SH-SY5Y (cell line): ENCODE results near the gene AGAP1.

Source experiments
- GATA2 ChIP-seq: IDR thresholded peaks from 2 replicates; pipeline ENCODE4 v1.6.1; 2011; ENCODE audit warnings: mild to moderate bottlenecking, low read depth, low read length
- GATA3 ChIP-seq: IDR thresholded peaks from 2 replicates; pipeline ENCODE4 v1.6.1; 2011; ENCODE audit warnings: low read depth, mild to moderate bottlenecking, low read length, moderate library complexity

DNA sequence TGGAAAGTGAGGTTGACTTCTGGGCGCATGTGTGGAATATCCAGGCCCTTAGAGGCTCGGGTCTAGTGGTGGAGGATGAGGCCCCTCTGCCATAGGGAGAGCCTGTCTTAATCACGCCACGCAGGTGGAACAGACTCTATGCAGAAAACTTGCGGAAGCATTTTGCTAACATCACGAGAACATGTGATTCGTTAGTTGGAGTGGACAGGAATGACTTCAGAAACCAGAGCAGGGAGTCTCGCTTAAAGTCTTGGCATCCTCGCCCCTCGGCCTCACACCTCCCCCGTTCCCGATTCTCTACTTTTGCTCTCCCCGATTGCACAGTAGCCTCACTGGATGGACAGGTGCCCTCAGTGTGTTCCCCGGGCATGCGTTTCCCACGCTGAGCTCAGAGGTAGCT is 340.9 kb downstream of the AGAP1 start:
- TF ChIP-seq GATA2 (no peak), GATA3 (no peak)
